Panc1 (cell line): ENCODE results near the gene MRPS22.
"Not testable (repeated sequence)": the region's sequence is repeated elsewhere in the genome, so short reads cannot be mapped to it uniquely, and the experiment has no call there.

Experiments
- POLR2AphosphoS5 ChIP-seq: IDR thresholded peaks from 2 replicates; pipeline ENCODE4 v1.6.1; 2012; ENCODE audit warnings: mild to moderate bottlenecking, low read depth, low read length, moderate library complexity
- REST ChIP-seq, 2 experiments: IDR thresholded peaks; 2 replicates each; pipeline ENCODE4 v1.6.1; 2011 to 2012; ENCODE audit warnings: low read depth in 2 of 2, control low read depth in 1 of 2, low read length in 1 of 2, mild to moderate bottlenecking in 1 of 2, moderate library complexity in 1 of 2; ENCODE audit not compliant: insufficient read depth in 1 of 2
- SIN3A ChIP-seq: IDR thresholded peaks from 2 replicates; pipeline ENCODE4 v1.6.1; 2012; ENCODE audit warnings: low read depth, mild to moderate bottlenecking, low read length, moderate library complexity, borderline replicate concordance; ENCODE audit not compliant: insufficient read depth
- TF ChIP-seq, protein P1 (sequence below): fragments of 450-650 bp; IDR thresholded peaks from 2 replicates; pipeline ENCODE4 v1.5.1; 2017; ENCODE audit warnings: mild to moderate bottlenecking

DNA sequence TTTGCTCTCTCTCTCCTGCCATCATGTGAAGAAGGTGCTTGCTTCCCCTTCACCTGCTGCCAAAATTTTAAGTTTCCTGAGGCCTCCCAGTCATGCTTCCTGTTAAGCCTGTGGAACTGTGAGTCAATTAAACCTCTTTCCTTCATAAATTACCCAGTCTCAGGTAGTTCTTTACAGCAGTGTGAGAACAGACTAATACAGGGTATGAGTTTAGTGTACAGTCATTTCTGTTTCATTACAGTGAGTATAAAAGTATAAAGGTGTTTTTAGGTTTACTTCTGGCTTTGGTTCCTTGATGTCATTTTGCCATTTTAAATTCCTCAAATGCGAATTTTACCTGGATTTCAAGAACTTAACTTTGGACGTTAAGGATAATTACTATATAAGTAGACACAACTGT, 38.5 kb downstream of the MRPS22 start:
- TF ChIP-seq, protein P1, sequence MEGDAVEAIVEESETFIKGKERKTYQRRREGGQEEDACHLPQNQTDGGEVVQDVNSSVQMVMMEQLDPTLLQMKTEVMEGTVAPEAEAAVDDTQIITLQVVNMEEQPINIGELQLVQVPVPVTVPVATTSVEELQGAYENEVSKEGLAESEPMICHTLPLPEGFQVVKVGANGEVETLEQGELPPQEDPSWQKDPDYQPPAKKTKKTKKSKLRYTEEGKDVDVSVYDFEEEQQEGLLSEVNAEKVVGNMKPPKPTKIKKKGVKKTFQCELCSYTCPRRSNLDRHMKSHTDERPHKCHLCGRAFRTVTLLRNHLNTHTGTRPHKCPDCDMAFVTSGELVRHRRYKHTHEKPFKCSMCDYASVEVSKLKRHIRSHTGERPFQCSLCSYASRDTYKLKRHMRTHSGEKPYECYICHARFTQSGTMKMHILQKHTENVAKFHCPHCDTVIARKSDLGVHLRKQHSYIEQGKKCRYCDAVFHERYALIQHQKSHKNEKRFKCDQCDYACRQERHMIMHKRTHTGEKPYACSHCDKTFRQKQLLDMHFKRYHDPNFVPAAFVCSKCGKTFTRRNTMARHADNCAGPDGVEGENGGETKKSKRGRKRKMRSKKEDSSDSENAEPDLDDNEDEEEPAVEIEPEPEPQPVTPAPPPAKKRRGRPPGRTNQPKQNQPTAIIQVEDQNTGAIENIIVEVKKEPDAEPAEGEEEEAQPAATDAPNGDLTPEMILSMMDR, result not testable (repeated sequence)
- not testable (repeated sequence) for TF ChIP-seq SIN3A; POLR2AphosphoS5; REST (IDR thresholded peaks at IDR 0.05; ENCODE audit: insufficient read depth in 1 of 2, low read depth in 2 of 2, low read length in 1 of 2)
